HepG2 (cell line): ENCODE data around the gene PLB1. TPM values are rescaled to one million over a fixed set of nuclear protein-coding genes. Genes with fewer than 3 reads are reported as not detected.

ENCODE experiments used
- ATAC-seq: fragments of 200-7000 bp; cut with Tn5 transposase; 3 replicates; pipeline ENCODE4 v1.9.1; 2020; ENCODE audit warnings: mild to moderate bottlenecking, moderate library complexity
- BruUV-seq: library from RNA; stranded (reverse); fragments of 400-500 nt; replicated peaks from 2 replicates; lab custom pipeline; 2021; lab: Mats Ljungman, UMichigan
- CTCF ChIA-PET: fragments of 300-600 bp; formaldehyde crosslinking; extraction: SDS; loops from one replicate; lab custom pipeline; 2021; ENCODE audit warnings: low total read pairs, inconsistent platforms, low intra/inter-chr PET ratio; lab: Yijun Ruan, JAX
- POLR2A ChIA-PET: fragments of 350-600 bp; sonication (Branson Sonifier 250); formaldehyde crosslinking; loops from one replicate; lab custom pipeline; 2020; ENCODE audit warnings: antibody characterized with exemption, inconsistent platforms; lab: Yijun Ruan, JAX
- DNase-seq: peaks from one replicate; pipeline ENCODE4 v3.0.0-alpha.2; 2015; ENCODE audit warnings: low spot score
- FAIRE-seq: peaks from 3 replicates; lab custom pipeline; 2011; peaks lifted over from hg19 to GRCh38; lab: Jason Lieb, UNC
- H2AFZ ChIP-seq: one replicate; pipeline ENCODE4 v1.6.1; 2011; ENCODE audit warnings: low read length, inconsistent platforms
- H3K27ac ChIP-seq: fragments of 300-600 bp; 3 replicates; pipeline ENCODE4 v1.8.0; 2011; ENCODE audit warnings: mixed run types, mild to moderate bottlenecking, mixed read lengths, low read length, inconsistent platforms; ENCODE audit not compliant: insufficient read depth; ENCODE audit errors: extremely low read length
- H3K27me3 ChIP-seq, 2 experiments: fragments of 200-600 bp in 1 of 2; 2 replicates in 1 of 2; 3 replicates in 1 of 2; pipeline versions ENCODE4 v1.6.0 to v1.8.0; 2011; ENCODE audit warnings: low read length in 2 of 2, mild to moderate bottlenecking in 2 of 2, moderate library complexity in 2 of 2, inconsistent platforms in 1 of 2; ENCODE audit not compliant: insufficient read depth in 2 of 2, control insufficient read depth in 1 of 2
- H3K36me3 ChIP-seq, 2 experiments: fragments of 200-600 bp in 1 of 2; replicated peaks in 1 of 2; 2 replicates in 1 of 2; 3 replicates in 1 of 2; pipeline versions ENCODE4 v1.5.1 to v1.8.0; 2011; ENCODE audit warnings: low read length in 2 of 2, inconsistent platforms in 1 of 2; ENCODE audit not compliant: insufficient read depth in 2 of 2, control insufficient read depth in 1 of 2
- H3K4me1 ChIP-seq: 2 replicates; pipeline ENCODE4 v1.5.1; 2012; ENCODE audit warnings: low read length, inconsistent platforms; ENCODE audit not compliant: insufficient read depth
- H3K4me2 ChIP-seq: 2 replicates; pipeline ENCODE4 v1.6.0; 2011; ENCODE audit warnings: low read depth, low read length, inconsistent platforms
- H3K4me3 ChIP-seq, 3 experiments: fragments of 200-600 bp in 1 of 3; sonication (generic), shearing (Covaris generic) in 1 of 3; replicated peaks in 1 of 3; 2 replicates each; pipeline ENCODE4 v1.5.1; 2011 to 2016; ENCODE audit warnings: low read length in 3 of 3, inconsistent platforms in 2 of 3, low read depth in 2 of 3, mild to moderate bottlenecking in 2 of 3, control low read depth in 1 of 3, mixed read lengths in 1 of 3; ENCODE audit not compliant: insufficient read depth in 1 of 3
- H3K79me2 ChIP-seq: one replicate; pipeline ENCODE4 v1.6.1; 2011; ENCODE audit warnings: low read length, inconsistent platforms; ENCODE audit not compliant: insufficient read depth
- H3K9ac ChIP-seq: 2 replicates; pipeline ENCODE4 v1.6.0; 2011; ENCODE audit warnings: mild to moderate bottlenecking, low read depth, low read length, inconsistent platforms; ENCODE audit not compliant: insufficient read depth
- H3K9me3 ChIP-seq: 2 replicates; pipeline ENCODE4 v1.5.1; 2012; ENCODE audit warnings: mild to moderate bottlenecking, low read length
- H4K20me1 ChIP-seq: 2 replicates; pipeline ENCODE4 v1.6.0; 2011; ENCODE audit warnings: inconsistent platforms, mild to moderate bottlenecking, low read length, moderate library complexity; ENCODE audit not compliant: insufficient read depth
- ATF7 ChIP-seq, 2 experiments: fragments of 450-650 bp in 1 of 2; sonication (generic) in 1 of 2; formaldehyde crosslinking in 1 of 2; IDR thresholded peaks; 2 replicates each; pipeline versions ENCODE4 v1.4.0 to v1.6.1; 2016 to 2020; ENCODE audit warnings: antibody characterized with exemption in 1 of 2, mild to moderate bottlenecking in 1 of 2, missing genetic modification reagents in 1 of 2
- MED8 ChIP-seq: sonication (generic); formaldehyde crosslinking; IDR thresholded peaks from 2 replicates; pipeline ENCODE4 v1.8.1; 2023; ENCODE audit warnings: mild to moderate bottlenecking, missing genetic modification reagents; ENCODE audit not compliant: insufficient replicate concordance
- TCF7L2 ChIP-seq: IDR thresholded peaks from 2 replicates; pipeline ENCODE4 v1.6.1; 2011; ENCODE audit warnings: mild to moderate bottlenecking, low read depth, low read length, moderate library complexity
- ZBTB20 ChIP-seq: sonication (generic); formaldehyde crosslinking; IDR thresholded peaks from 2 replicates; pipeline ENCODE4 v1.8.1; 2023; ENCODE audit warnings: missing genetic modification reagents, low read depth, mild to moderate bottlenecking, borderline replicate concordance
- ZNF562 ChIP-seq: sonication (generic); formaldehyde crosslinking; IDR thresholded peaks from 2 replicates; pipeline ENCODE4 v1.8.0; 2022; ENCODE audit warnings: missing genetic modification reagents, borderline replicate concordance
- ZNF816 ChIP-seq: sonication (generic); formaldehyde crosslinking; IDR thresholded peaks from 2 replicates; pipeline ENCODE4 v1.8.0; 2022; ENCODE audit warnings: missing genetic modification reagents, mild to moderate bottlenecking, borderline replicate concordance
- WGBS: methylation state at CpG from one replicate; pipeline ENCODE4 v1.1.6; 2017; ENCODE audit warnings: low lambda C conversion rate; 5-methylcytosine and 5-hydroxymethylcytosine counted together
- in situ Hi-C: cut with HindIII; loops from 2 replicates; pipeline ENCODE4 v1.10.0; 2017; ENCODE audit warnings: low pct_unique_long_range_greater_than_20kb; ENCODE audit not compliant: extremely low pct_ligation_motif_present
- intact Hi-C: fragments of 100-400 bp; cut with micrococcal nuclease; formaldehyde crosslinking; loops from one replicate; pipeline ENCODE4 v1.10.0; 2022; ENCODE audit not compliant: unreplicated experiment
- polyA plus RNA-seq, 8 experiments: library from polyadenylated mRNA; depleted of rRNA in 3 of 8; stranded (reverse) in 7 of 8; unstranded in 1 of 8; fragments of >200 nt; fragmentation: Illumina TruSeq in 4 of 8; extraction: Trizol in 4 of 8; gene quantifications; 2 replicates each; pipeline versions ENCODE4 v1.2.1 to v1.2.3, GENCODE V29; 2011 to 2016; ENCODE audit warnings: low read depth in 4 of 8, missing spikeins in 1 of 8, mixed read lengths in 1 of 8; ENCODE audit not compliant: insufficient read depth in 1 of 8
- total RNA-seq, 5 experiments: library from RNA; depleted of rRNA; stranded (reverse); fragments of >200 nt; fragmentation: Illumina TruSeq; extraction: Trizol; gene quantifications; 2 replicates each; pipeline ENCODE4 v1.2.3, GENCODE V29; 2016; ENCODE audit warnings: low read depth in 1 of 5
- TF ChIP-seq, protein P1 (sequence below), 2 experiments: IDR thresholded peaks; 2 replicates each; pipeline ENCODE4 v1.6.1; 2011 to 2012; ENCODE audit warnings: low read length in 2 of 2, borderline replicate concordance in 1 of 2, low read depth in 1 of 2, mild to moderate bottlenecking in 1 of 2, moderate library complexity in 1 of 2

The PLB1 gene
- total and polyA plus RNA-seq, 2 of the 13 experiments (the other 11 are each of a cell fraction or from before 2014, with no cell fraction given), result 0.20 to 1.8 TPM

DNA sequence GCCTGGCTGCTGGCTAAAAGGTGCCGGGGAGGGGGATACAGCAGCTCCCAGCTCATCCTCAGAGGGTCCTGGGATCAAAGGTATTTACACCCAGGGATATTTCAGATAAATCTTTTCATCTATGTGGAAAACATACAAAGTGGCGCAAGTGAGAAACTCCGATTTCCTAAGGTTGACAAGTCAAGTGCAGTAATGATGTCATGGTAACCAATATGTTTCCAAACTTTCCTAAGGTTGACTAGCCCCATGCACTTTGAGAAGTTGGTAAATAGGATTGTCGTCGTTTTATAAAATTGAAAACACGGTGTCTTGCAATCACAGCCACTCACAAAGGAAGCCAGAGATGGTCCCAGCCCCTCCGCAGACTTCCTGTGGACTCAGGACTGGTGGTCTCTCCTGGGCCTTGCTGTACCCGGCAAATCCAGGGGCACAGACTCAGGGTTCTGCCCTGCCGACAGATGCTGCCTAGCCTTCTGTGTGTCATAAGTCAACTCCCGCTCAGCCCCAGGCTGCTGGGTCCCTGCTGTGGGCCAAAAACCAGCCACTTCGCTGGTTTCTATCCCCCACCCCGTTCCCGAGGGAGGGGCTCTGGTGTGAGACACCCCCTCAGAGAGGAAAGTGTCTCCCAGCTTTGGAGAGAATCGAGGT lies 144.5 kb downstream of the PLB1 start:
- BruUV-seq, result no TSS peak
- no peak for ATAC-seq
- intact Hi-C loops, result no loop called here
- 25% methylated on average over 14 of the region's 14 CpGs for WGBS
- Histone ChIP-seq H3K79me2 (no peaks in the 10 kb centered on the region), H2AFZ (no peak overlapping the region), H3K27me3 (peaks cover 0 to 22% of the 10 kb centered on the region in 2 experiments; a peak in 1 of 5 replicates), H4K20me1 (no peaks in the 10 kb centered on the region), H3K4me3 (no peak overlapping the region), H3K9me3 (no peaks in the 10 kb centered on the region), H3K36me3 (no peaks in the 10 kb centered on the region), H3K27ac (no peak overlapping the region), H3K4me2 (peak overlapping the region; percentile 4; the same call in 1 of the 2 replicates), H3K9ac (no peak overlapping the region), H3K4me1 (peaks cover 19% of the 10 kb centered on the region)
- ChIA-PET POLR2A (no interaction called here), CTCF (no interaction called here)
- DNase-seq, result no peak
- in situ Hi-C loops, result no loop called here
- no peak for FAIRE-seq
- TF ChIP-seq ATF7 (IDR thresholded peaks at IDR 0.05) (peak; percentile 63; the same call in 1 of the 2 replicates), ATF7 (CRISPR knock-in tag; IDR thresholded peaks at IDR 0.05) (no peak), ZNF562 (CRISPR knock-in tag) (no peak)

DNA sequence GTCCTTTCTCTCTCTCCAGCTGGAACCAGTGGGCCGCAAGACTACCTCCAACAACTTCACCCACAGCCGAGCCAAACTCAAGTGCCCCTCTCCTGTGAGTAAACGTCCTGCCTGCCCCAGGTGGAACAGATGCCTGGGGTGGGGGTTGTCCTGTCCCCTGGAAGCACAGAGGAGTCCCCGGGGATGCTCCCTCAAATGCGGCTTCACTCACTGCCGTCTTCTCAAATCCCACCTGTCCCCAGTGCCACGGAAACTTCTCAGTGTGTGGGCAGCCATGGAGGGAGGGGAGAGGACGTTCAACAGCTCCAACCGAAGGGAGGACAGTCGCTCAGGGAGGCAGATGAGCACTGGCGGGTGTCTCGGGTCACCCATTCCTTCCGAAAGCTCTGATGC lies 145.0 kb downstream of the PLB1 start:
- intact Hi-C loops (no loop called here), in situ Hi-C loops (no loop called here)
- FAIRE-seq (no peak), DNase-seq (no peak), ATAC-seq (no peak)
- Histone ChIP-seq H2AFZ (no peak overlapping the region), H3K36me3 (no peaks in the 10 kb centered on the region), H3K27me3 (peaks cover 0 to 18% of the 10 kb centered on the region in 2 experiments; a peak in 1 of 5 replicates), H3K79me2 (no peaks in the 10 kb centered on the region), H4K20me1 (no peaks in the 10 kb centered on the region), H3K4me3 (no peak overlapping the region), H3K9ac (no peak overlapping the region), H3K4me2 (no peak overlapping the region), H3K9me3 (no peaks in the 10 kb centered on the region), H3K4me1 (peaks cover 19% of the 10 kb centered on the region), H3K27ac (no peak overlapping the region)
- CTCF ChIA-PET, result no interaction called here
- TF ChIP-seq MED8 (CRISPR knock-in tag) (no peak), TCF7L2 (no peak), ZNF816 (CRISPR knock-in tag) (no peak), ZBTB20 (CRISPR knock-in tag) (no peak)
- TF ChIP-seq, protein P1, sequence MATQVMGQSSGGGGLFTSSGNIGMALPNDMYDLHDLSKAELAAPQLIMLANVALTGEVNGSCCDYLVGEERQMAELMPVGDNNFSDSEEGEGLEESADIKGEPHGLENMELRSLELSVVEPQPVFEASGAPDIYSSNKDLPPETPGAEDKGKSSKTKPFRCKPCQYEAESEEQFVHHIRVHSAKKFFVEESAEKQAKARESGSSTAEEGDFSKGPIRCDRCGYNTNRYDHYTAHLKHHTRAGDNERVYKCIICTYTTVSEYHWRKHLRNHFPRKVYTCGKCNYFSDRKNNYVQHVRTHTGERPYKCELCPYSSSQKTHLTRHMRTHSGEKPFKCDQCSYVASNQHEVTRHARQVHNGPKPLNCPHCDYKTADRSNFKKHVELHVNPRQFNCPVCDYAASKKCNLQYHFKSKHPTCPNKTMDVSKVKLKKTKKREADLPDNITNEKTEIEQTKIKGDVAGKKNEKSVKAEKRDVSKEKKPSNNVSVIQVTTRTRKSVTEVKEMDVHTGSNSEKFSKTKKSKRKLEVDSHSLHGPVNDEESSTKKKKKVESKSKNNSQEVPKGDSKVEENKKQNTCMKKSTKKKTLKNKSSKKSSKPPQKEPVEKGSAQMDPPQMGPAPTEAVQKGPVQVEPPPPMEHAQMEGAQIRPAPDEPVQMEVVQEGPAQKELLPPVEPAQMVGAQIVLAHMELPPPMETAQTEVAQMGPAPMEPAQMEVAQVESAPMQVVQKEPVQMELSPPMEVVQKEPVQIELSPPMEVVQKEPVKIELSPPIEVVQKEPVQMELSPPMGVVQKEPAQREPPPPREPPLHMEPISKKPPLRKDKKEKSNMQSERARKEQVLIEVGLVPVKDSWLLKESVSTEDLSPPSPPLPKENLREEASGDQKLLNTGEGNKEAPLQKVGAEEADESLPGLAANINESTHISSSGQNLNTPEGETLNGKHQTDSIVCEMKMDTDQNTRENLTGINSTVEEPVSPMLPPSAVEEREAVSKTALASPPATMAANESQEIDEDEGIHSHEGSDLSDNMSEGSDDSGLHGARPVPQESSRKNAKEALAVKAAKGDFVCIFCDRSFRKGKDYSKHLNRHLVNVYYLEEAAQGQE (IDR thresholded peaks at IDR 0.05; ENCODE audit: borderline replicate concordance in 1 of 2, low read depth in 1 of 2, low read length in 2 of 2), result no peak
- POLR2A ChIA-PET, result no interaction called here
- whole genome bisulfite sequencing, result 67% methylated on average over 13 of the region's 13 CpGs
- no TSS peak for BruUV-seq
